Measurements from ENCODE around the gene SLC1A5.

DNA sequence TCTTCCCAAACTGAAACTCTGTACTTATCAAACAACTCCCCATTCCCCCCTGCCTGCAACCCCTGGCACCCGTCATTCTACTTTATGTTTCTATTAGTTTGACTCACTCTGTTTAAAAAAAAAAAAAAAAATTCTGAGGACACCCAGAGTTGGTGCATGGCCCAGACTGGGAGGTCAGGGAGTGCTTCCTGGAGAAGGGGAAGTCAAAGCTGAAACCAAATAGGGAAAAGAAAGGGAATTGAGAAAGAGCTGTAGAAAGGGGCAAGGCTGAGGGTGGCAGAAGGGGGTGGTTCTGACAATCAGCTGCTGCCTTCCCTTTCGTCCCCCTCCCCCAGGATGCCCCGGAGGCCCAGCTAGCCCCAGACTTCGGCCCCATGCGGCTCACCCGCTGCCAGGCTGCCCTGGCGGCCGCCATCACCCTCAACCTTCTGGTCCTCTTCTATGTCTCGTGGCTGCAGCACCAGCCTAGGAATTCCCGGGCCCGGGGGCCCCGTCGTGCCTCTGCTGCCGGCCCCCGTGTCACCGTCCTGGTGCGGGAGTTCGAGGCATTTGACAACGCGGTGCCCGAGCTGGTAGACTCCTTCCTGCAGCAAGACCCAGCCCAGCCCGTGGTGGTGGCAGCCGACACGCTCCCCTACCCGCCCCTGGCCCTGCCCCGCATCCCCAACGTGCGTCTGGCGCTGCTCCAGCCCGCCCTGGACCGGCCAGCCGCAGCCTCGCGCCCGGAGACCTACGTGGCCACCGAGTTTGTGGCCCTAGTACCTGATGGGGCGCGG lies 33.1 kb downstream of the SLC1A5 start:
- no peak for TF ChIP-seq POLR2AphosphoS5 (IDR thresholded peaks at IDR 0.05)
- TF ChIP-seq POLR2A (IDR thresholded peaks at IDR 0.05; ENCODE audit: low read depth): no peak
- no peak for TF ChIP-seq CTCF (IDR thresholded peaks at IDR 0.05)
